Ishikawa (cell line): Measurements from ENCODE around the gene RAB17.

Experiments used
- CEBPB ChIP-seq: IDR thresholded peaks from 2 replicates; pipeline ENCODE4 v1.6.1; 2012
- CREB1 ChIP-seq: IDR thresholded peaks from 2 replicates; pipeline ENCODE4 v1.6.1; 2012; ENCODE audit warnings: low read depth
- EGR1 ChIP-seq: IDR thresholded peaks from 2 replicates; pipeline ENCODE4 v1.6.1; 2012
- EP300 ChIP-seq: IDR thresholded peaks from 2 replicates; pipeline ENCODE4 v1.6.1; 2012; ENCODE audit warnings: borderline replicate concordance
- FOXM1 ChIP-seq: IDR thresholded peaks from 2 replicates; pipeline ENCODE4 v1.6.1; 2012; ENCODE audit warnings: low read depth, borderline replicate concordance
- NFIC ChIP-seq: IDR thresholded peaks from 2 replicates; pipeline ENCODE4 v1.6.1; 2012
- RAD21 ChIP-seq: IDR thresholded peaks from 2 replicates; pipeline ENCODE4 v1.6.1; 2012; ENCODE audit warnings: low read depth
- TAF1 ChIP-seq: IDR thresholded peaks from 2 replicates; pipeline ENCODE4 v1.6.1; 2012; ENCODE audit warnings: low read depth, mild to moderate bottlenecking
- TCF12 ChIP-seq: IDR thresholded peaks from 2 replicates; pipeline ENCODE4 v1.6.1; 2012; ENCODE audit warnings: low read depth
- TEAD4 ChIP-seq: IDR thresholded peaks from 2 replicates; pipeline ENCODE4 v1.6.1; 2012
- YY1 ChIP-seq: IDR thresholded peaks from 2 replicates; pipeline ENCODE4 v1.6.1; 2012; ENCODE audit warnings: low read depth
- ZBTB7A ChIP-seq: IDR thresholded peaks from 2 replicates; pipeline ENCODE4 v1.6.1; 2012; ENCODE audit warnings: low read depth
- TF ChIP-seq, protein P1 (sequence below): IDR thresholded peaks from 2 replicates; pipeline ENCODE4 v1.6.1; 2012; ENCODE audit warnings: low read depth, mild to moderate bottlenecking
- TF ChIP-seq, protein P2 (sequence below): IDR thresholded peaks from 2 replicates; pipeline ENCODE4 v1.6.1; 2012
- TF ChIP-seq, protein P3 (sequence below): IDR thresholded peaks from 2 replicates; pipeline ENCODE4 v1.6.1; 2012

Gene RAB17

DNA sequence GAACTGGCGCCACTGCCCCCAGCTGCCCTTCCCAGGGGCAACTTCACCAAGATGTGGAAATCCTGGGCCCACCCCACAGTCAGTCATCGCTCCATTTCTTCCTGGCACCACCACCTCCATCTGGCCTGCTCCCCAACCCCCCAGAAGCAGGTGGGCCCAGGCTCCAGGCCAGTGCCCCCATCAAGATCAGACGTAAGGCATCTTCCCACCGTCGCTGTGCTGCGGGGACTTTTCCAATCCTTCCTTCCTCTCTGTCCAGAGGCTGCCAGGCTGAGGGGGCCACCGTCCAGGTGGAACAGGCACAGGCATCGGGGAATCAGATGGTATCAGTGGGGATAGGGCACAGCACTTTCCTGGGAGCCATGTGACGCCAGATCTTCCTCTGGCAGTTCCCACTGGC lies 16.1 kb downstream of the RAB17 start:
- TF ChIP-seq ZBTB7A = no peak
- TF ChIP-seq EGR1 = no peak
- TF ChIP-seq, protein P1, sequence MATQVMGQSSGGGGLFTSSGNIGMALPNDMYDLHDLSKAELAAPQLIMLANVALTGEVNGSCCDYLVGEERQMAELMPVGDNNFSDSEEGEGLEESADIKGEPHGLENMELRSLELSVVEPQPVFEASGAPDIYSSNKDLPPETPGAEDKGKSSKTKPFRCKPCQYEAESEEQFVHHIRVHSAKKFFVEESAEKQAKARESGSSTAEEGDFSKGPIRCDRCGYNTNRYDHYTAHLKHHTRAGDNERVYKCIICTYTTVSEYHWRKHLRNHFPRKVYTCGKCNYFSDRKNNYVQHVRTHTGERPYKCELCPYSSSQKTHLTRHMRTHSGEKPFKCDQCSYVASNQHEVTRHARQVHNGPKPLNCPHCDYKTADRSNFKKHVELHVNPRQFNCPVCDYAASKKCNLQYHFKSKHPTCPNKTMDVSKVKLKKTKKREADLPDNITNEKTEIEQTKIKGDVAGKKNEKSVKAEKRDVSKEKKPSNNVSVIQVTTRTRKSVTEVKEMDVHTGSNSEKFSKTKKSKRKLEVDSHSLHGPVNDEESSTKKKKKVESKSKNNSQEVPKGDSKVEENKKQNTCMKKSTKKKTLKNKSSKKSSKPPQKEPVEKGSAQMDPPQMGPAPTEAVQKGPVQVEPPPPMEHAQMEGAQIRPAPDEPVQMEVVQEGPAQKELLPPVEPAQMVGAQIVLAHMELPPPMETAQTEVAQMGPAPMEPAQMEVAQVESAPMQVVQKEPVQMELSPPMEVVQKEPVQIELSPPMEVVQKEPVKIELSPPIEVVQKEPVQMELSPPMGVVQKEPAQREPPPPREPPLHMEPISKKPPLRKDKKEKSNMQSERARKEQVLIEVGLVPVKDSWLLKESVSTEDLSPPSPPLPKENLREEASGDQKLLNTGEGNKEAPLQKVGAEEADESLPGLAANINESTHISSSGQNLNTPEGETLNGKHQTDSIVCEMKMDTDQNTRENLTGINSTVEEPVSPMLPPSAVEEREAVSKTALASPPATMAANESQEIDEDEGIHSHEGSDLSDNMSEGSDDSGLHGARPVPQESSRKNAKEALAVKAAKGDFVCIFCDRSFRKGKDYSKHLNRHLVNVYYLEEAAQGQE = no peak
- TF ChIP-seq, protein P2, sequence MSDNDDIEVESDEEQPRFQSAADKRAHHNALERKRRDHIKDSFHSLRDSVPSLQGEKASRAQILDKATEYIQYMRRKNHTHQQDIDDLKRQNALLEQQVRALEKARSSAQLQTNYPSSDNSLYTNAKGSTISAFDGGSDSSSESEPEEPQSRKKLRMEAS = no peak
- no peak for TF ChIP-seq EP300
- no peak for TF ChIP-seq YY1
- TF ChIP-seq CEBPB = no peak
- TF ChIP-seq NFIC = no peak
- TF ChIP-seq, protein P3, sequence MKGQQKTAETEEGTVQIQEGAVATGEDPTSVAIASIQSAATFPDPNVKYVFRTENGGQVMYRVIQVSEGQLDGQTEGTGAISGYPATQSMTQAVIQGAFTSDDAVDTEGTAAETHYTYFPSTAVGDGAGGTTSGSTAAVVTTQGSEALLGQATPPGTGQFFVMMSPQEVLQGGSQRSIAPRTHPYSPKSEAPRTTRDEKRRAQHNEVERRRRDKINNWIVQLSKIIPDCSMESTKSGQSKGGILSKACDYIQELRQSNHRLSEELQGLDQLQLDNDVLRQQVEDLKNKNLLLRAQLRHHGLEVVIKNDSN = no peak
- no peak for TF ChIP-seq TEAD4
- no peak for TF ChIP-seq RAD21
- no peak for TF ChIP-seq CREB1
- no peak for TF ChIP-seq FOXM1
- TF ChIP-seq TAF1 = no peak
- TF ChIP-seq TCF12 = no peak

DNA sequence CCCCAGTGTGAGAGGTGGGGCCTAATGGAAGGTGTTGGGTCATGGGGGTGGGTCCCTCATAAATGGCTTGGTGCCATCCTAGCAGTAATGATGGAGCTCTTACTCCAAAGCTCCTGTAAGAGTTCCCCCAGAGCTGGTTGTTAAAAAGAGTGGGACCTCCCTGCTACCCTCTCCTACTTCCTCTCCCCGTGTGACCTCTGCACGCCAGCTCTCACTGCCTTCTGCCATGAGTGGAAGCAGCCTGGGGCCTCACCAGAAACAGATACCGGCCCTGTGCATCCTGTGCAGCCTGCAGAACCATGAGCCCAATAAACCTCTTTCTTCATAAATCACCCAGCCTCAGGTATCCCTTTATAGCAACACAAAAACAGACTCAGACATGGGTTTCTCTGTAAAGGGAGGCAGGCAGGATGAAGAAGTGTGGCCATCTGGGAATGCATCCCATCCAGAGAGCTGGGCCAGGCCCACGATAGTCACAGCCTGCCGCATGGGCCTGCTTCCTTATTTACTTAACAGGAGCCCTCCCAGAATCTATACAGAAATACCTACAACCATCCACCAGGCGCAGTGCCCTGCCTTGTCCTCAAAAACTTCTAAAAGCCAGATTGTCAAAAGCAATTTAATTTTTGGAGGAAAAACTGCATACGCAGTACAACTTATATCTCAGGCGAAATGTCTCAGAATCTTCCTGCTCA lies 16.7 kb downstream of the RAB17 start:
- no peak for TF ChIP-seq TCF12

DNA sequence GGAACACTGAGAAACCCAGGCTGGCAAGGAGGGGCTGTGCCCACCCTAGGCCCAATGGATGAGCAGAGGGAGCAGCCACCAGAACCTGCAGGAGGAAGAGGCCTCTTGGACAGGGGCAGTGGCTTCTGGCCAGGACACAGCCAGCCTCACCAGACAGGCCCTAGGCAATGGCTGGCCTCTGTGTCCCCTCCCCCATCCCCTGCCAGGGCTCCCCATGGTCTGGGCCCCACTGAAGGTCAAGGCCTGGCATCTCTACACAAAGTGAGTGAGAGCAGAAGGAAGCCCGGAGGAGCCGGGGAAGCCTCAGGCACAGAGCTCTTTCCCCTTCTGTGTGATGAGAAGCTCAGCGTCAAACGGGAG lies 17.8 kb downstream of the RAB17 start:
- TF ChIP-seq EP300 (no peak), CEBPB (no peak), CREB1 (no peak), NFIC (no peak), YY1 (no peak), TEAD4 (no peak), TCF12 (no peak), FOXM1 (no peak), TAF1 (no peak), EGR1 (no peak), ZBTB7A (no peak), RAD21 (no peak)
- TF ChIP-seq, protein P1 = no peak
- TF ChIP-seq, protein P2 = no peak
- TF ChIP-seq, protein P3 = no peak

DNA sequence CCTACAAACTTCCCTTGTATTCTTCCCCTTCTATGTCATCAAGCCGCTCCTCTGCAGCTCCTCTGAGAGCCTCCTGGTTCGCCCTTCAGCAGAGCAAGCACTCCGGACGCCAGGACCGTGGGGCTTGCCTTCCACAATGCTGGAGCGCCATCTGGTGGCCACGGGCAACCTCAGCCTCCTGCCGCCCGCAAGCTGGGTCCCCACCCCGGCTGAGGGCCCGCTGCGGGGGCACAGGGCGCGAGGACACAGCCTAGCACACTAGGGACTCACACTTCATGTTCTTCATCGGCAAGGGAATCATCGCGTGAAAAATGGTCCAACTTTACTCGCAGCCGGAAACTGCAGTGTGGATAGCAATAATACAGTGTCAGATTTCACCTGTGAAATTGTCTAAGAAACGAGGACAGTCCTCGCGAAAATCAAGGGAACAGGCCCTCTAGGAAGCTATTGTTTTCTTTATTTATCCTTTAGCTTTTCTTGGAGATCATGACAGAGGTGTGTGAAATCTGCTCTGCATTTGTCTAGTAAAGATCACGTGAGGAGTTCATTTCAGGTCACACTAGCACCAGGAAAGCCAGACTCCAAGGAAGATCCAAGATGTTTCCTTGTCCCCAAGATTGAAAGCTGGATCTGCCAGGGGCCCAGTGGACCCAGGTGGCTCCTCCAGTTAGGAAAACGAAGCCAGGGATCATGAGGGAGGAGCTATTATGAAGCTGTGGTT lies 18.4 kb downstream of the RAB17 start:
- TF ChIP-seq FOXM1 = no peak
- TF ChIP-seq RAD21 = peak; percentile 99
- no peak for TF ChIP-seq NFIC
- TF ChIP-seq, protein P2 = peak; percentile 28; the same call in 1 of the 2 replicates
- TF ChIP-seq YY1 = no peak
- TF ChIP-seq ZBTB7A = 0 out of 2 replicates have a peak, but pooled peaks have one; percentile 40
- TF ChIP-seq TAF1 = no peak
- TF ChIP-seq, protein P1 = no peak
- TF ChIP-seq, protein P3 = peak; percentile 33; the same call in 1 of the 2 replicates
